HL-60 (cell line): Measurements from ENCODE around the gene TMEM52.

Experiments used
- DNase-seq, 2 experiments: peaks; one replicate each; pipeline ENCODE4 v3.0.0-alpha.2; 2010 to 2020; ENCODE audit warnings: low read depth in 1 of 2, low spot score in 1 of 2
- H3K27ac ChIP-seq: fragments of 250-450 bp; sonication (Bioruptor Pico); replicated peaks from 2 replicates; pipeline ENCODE4 v1.5.1; 2020; ENCODE audit warnings: mild to moderate bottlenecking, moderate library complexity
- H3K27me3 ChIP-seq: fragments of 250-450 bp; sonication (Bioruptor Pico); 2 replicates; pipeline ENCODE4 v1.5.1; 2021; ENCODE audit warnings: mild to moderate bottlenecking, moderate library complexity; ENCODE audit not compliant: insufficient read depth, poor library complexity, severe bottlenecking
- H3K4me3 ChIP-seq: replicated peaks from 2 replicates; pipeline ENCODE4 v1.5.1; 2011; ENCODE audit warnings: mild to moderate bottlenecking, control low read depth, low read length; ENCODE audit not compliant: insufficient read depth
- GABPA ChIP-seq: IDR thresholded peaks from 2 replicates; pipeline ENCODE4 v1.6.1; 2012; ENCODE audit warnings: low read depth
- POLR2AphosphoS5 ChIP-seq: IDR thresholded peaks from 2 replicates; pipeline ENCODE4 v1.6.1; 2012; ENCODE audit warnings: low read depth
- SPI1 ChIP-seq: IDR thresholded peaks from 2 replicates; pipeline ENCODE4 v1.6.1; 2012; ENCODE audit warnings: low read depth, mild to moderate bottlenecking, borderline replicate concordance
- TF ChIP-seq, protein P1 (sequence below): IDR thresholded peaks from 2 replicates; pipeline ENCODE4 v1.6.1; 2012; ENCODE audit warnings: low read depth; ENCODE audit not compliant: insufficient replicate concordance
- TF ChIP-seq, protein P2 (sequence below): IDR thresholded peaks from one replicate; pipeline ENCODE4 v1.5.1; 2011; ENCODE audit warnings: low read length, control low read depth, inconsistent platforms; ENCODE audit not compliant: insufficient read depth

Gene TMEM52

DNA sequence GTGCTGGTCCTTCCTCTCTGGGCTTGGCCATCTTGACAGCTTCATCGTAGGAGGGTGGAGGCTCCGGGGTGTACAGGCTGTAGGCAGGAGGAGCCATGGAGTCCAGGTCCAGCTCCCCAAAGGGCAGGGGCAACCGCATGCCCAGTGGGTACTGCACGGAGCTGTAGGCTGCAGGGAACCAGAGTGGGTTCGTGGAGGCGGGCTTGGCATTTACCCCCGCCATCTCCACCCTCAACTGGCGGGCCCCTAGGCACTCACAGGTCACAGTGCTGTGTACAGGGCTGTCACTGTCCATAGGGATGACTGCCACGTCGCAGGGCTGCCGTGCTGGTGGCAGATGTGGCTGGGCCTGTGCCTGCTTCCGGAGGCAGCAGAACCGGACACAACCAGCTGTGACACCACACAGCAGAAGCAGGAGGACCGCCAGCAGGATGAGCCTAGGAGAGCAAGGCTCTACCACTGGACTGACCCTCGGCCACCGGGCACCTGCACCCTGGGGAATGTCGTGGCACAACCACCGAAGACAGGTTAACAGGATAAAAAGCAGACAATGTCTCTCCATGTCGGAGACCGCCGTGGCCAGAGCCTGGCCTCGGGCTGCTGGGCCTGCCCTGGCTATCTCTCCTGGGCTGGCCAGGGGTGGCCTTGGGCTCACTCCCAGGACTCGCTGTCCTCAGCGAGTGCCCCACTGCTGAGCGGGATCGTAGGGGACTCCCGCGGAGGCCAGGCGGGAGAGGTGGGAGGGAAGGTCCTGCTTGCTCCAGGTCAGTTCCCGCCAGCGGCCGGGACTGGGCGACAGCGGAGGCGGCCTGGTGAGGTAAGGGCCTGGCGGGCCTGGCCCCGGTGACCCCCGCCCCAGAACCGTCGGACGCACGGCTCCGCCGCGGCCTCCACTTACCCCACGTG is 831 bp downstream of the TMEM52 start:
- Histone ChIP-seq H3K27ac (no peak overlapping the region), H3K27me3 (no peaks in the 10 kb centered on the region), H3K4me3 (peak overlapping the region; percentile 56)
- no peak for DNase-seq
- TF ChIP-seq, protein P1, sequence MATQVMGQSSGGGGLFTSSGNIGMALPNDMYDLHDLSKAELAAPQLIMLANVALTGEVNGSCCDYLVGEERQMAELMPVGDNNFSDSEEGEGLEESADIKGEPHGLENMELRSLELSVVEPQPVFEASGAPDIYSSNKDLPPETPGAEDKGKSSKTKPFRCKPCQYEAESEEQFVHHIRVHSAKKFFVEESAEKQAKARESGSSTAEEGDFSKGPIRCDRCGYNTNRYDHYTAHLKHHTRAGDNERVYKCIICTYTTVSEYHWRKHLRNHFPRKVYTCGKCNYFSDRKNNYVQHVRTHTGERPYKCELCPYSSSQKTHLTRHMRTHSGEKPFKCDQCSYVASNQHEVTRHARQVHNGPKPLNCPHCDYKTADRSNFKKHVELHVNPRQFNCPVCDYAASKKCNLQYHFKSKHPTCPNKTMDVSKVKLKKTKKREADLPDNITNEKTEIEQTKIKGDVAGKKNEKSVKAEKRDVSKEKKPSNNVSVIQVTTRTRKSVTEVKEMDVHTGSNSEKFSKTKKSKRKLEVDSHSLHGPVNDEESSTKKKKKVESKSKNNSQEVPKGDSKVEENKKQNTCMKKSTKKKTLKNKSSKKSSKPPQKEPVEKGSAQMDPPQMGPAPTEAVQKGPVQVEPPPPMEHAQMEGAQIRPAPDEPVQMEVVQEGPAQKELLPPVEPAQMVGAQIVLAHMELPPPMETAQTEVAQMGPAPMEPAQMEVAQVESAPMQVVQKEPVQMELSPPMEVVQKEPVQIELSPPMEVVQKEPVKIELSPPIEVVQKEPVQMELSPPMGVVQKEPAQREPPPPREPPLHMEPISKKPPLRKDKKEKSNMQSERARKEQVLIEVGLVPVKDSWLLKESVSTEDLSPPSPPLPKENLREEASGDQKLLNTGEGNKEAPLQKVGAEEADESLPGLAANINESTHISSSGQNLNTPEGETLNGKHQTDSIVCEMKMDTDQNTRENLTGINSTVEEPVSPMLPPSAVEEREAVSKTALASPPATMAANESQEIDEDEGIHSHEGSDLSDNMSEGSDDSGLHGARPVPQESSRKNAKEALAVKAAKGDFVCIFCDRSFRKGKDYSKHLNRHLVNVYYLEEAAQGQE = no peak
- TF ChIP-seq SPI1 = no peak
- TF ChIP-seq POLR2AphosphoS5 = no peak
- TF ChIP-seq, protein P2, sequence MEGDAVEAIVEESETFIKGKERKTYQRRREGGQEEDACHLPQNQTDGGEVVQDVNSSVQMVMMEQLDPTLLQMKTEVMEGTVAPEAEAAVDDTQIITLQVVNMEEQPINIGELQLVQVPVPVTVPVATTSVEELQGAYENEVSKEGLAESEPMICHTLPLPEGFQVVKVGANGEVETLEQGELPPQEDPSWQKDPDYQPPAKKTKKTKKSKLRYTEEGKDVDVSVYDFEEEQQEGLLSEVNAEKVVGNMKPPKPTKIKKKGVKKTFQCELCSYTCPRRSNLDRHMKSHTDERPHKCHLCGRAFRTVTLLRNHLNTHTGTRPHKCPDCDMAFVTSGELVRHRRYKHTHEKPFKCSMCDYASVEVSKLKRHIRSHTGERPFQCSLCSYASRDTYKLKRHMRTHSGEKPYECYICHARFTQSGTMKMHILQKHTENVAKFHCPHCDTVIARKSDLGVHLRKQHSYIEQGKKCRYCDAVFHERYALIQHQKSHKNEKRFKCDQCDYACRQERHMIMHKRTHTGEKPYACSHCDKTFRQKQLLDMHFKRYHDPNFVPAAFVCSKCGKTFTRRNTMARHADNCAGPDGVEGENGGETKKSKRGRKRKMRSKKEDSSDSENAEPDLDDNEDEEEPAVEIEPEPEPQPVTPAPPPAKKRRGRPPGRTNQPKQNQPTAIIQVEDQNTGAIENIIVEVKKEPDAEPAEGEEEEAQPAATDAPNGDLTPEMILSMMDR = no peak
- no peak for TF ChIP-seq GABPA

DNA sequence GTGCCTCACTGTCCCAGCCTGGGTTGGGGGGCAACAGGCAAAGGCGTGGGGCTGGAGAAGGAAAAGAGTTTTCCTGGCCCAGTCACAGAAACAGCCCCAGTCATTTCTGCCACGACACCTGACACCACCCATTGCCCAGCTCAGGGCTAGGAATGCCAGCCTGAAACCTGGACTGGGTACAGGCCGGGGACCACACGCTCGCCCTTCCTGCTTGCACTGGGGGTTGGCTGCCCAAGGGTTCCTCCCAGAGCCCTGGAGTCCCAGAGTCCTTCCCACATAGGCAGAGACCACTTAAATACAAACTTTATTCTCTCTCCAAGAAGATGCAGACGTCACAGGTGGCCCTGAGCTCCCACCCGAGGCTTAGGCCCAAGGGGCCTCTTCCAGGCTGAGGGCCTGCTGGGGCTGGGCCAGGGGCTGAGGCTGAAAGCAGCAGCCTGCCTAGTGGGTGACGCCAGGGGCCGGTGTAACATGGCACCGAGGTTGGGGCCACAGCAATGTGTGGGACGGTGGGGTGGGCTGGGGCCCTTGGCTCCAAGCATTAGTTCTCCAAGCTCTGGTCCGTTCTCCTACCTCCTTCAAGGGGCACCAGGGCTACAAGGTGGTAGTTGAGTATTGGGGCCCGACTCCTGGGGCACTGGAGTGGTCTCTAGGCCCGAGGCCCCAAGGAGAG is 1.6 kb downstream of the TMEM52 start:
- Histone ChIP-seq H3K4me3 (no peak overlapping the region), H3K27ac (no peak overlapping the region), H3K27me3 (no peaks in the 10 kb centered on the region)
- DNase-seq = no peak
- no peak for TF ChIP-seq SPI1
- no peak for TF ChIP-seq POLR2AphosphoS5
- TF ChIP-seq, protein P1 = no peak
- TF ChIP-seq, protein P2 = no peak
- no peak for TF ChIP-seq GABPA

DNA sequence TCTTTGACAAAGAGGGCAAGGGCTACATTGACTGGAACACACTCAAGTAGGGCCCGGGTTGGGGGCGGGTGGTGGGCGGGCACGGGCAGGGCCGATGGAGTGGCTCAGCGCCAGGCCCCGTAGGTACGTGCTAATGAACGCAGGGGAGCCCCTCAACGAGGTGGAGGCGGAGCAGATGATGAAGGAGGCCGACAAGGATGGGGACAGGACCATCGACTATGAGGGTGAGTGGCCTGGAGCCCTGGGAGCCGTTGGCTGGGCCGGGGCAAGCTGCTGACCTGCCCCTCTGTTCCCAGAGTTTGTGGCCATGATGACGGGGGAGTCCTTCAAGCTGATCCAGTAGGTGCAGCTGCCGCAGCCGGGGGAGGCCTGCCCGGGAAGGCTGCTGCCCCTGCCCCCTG is 2.2 kb downstream of the TMEM52 start:
- TF ChIP-seq GABPA = no peak
- TF ChIP-seq SPI1 = no peak
- TF ChIP-seq POLR2AphosphoS5 = no peak
- TF ChIP-seq, protein P2 = no peak
- TF ChIP-seq, protein P1 = no peak
- no peak overlapping the region for H3K4me3 ChIP-seq

More for the DNA sequence above, 2.2 kb downstream of the TMEM52 start:
- DNase-seq = no peak
- no peaks in the 10 kb centered on the region for H3K27me3 ChIP-seq
- H3K27ac ChIP-seq = no peak overlapping the region
